Osteocyte (in vitro differentiated cells): Measurements from ENCODE around the gene VPS9D1. TPM values are rescaled to one million over a fixed set of nuclear protein-coding genes. Genes with fewer than 3 reads are reported as not detected.
A peak's percentile ranks its signal among the peaks of the same experiment; 100 is the strongest.

ENCODE experiments used
- DNase-seq: peaks from one replicate; pipeline ENCODE4 v3.0.0; 2021; ENCODE audit warnings: mixed read lengths; ENCODE audit not compliant: unreplicated experiment; ENCODE audit errors: extremely low spot score
- H3K27ac Mint-ChIP-seq: one replicate; pipeline ENCODE4 v1.8.0; 2021; ENCODE audit warnings: mild to moderate bottlenecking, mixed read lengths; ENCODE audit not compliant: unreplicated experiment
- H3K27me3 Mint-ChIP-seq: one replicate; pipeline ENCODE4 v1.8.0; 2021; ENCODE audit warnings: mixed read lengths; ENCODE audit not compliant: unreplicated experiment
- H3K36me3 Mint-ChIP-seq: one replicate; pipeline ENCODE4 v1.8.0; 2021; ENCODE audit warnings: mixed read lengths; ENCODE audit not compliant: unreplicated experiment
- H3K4me1 Mint-ChIP-seq: one replicate; pipeline ENCODE4 v1.8.0; 2021; ENCODE audit warnings: mixed read lengths; ENCODE audit not compliant: unreplicated experiment
- H3K4me3 Mint-ChIP-seq: one replicate; pipeline ENCODE4 v1.8.0; 2021; ENCODE audit warnings: mild to moderate bottlenecking, moderate library complexity, mixed read lengths; ENCODE audit not compliant: unreplicated experiment
- H3K9me3 Mint-ChIP-seq: one replicate; pipeline ENCODE4 v1.8.0; 2021; ENCODE audit warnings: mixed read lengths; ENCODE audit not compliant: unreplicated experiment
- total RNA-seq: library from RNA; stranded (reverse); gene quantifications from 2 replicates; pipeline ENCODE4 v1.2.1, GENCODE V29; 2021
- TF ChIP-seq, protein P1 (sequence below): fragments of 200-600 bp; sonication (generic); IDR thresholded peaks from 2 replicates; pipeline ENCODE4 v1.5.0; 2021; ENCODE audit warnings: antibody characterized with exemption, mild to moderate bottlenecking, moderate library complexity

Gene VPS9D1
- total RNA-seq, 1 donor from 2014 or later: 22.0 TPM

DNA sequence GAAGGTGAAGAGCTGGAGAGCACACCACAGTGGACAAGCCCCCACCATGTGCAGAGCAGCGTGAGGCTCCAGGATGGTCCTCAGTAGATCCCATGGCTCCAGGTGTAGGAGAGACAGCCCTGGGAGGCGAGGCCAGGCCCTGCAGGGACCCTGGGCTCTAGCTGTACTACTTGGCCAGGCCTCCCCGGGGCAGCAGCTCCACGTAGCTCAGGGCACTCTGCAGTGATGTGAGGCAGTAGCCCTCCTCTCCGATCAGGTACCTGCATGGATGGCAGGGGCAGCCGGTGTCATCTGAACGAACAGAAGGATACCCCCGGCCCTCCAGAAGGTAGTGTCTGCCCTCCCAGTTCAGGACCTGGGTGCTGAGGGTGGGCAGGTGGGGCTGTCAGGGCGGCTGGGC is 13.0 kb downstream of the VPS9D1 start:
- Mint-ChIP-seq H3K4me3 (no peak overlapping the region), H3K4me1 (peaks cover 5% of the 10 kb centered on the region), H3K27ac (no peak overlapping the region), H3K36me3 (no peaks in the 10 kb centered on the region), H3K9me3 (no peaks in the 10 kb centered on the region), H3K27me3 (no peaks in the 10 kb centered on the region)
- DNase-seq: no peak
- TF ChIP-seq, protein P1, sequence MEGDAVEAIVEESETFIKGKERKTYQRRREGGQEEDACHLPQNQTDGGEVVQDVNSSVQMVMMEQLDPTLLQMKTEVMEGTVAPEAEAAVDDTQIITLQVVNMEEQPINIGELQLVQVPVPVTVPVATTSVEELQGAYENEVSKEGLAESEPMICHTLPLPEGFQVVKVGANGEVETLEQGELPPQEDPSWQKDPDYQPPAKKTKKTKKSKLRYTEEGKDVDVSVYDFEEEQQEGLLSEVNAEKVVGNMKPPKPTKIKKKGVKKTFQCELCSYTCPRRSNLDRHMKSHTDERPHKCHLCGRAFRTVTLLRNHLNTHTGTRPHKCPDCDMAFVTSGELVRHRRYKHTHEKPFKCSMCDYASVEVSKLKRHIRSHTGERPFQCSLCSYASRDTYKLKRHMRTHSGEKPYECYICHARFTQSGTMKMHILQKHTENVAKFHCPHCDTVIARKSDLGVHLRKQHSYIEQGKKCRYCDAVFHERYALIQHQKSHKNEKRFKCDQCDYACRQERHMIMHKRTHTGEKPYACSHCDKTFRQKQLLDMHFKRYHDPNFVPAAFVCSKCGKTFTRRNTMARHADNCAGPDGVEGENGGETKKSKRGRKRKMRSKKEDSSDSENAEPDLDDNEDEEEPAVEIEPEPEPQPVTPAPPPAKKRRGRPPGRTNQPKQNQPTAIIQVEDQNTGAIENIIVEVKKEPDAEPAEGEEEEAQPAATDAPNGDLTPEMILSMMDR: no peak

DNA sequence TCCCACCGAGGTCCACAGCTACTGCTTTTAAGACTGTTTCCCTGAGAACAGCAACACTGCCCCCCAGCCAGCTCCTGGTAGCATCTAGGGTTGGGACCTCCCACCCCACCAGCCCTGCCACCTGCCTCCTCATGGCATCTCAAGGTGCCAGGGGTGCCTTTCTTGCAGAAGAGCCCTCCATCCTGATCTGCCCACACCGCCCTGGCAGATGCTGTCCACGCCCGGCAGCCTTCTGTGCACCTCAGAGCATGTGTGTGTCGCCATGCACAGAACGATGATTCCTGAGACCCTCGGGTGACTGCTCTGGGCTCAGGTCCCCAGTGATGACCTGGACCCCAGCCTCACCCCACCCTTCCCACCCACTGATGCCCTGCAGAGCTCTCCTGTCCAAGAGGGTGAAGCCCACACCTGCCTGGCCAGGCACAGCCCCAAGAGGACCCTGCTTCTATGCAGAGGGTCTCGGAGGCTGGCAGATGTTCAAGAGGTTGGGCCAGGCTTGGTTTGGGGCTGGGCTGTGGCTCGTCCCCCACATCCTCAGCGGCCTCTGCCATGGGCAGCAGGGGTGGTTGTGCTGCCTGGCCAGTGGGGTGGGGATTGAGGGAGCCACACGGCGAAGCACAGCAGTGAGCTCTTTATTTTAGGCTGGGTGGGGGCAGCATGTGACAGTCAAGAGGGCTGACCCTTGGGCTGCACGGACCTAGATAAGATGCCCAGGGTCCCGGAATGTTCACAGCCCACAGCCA is 14.0 kb downstream of the VPS9D1 start:
- no peaks in the 10 kb centered on the region for H3K36me3 Mint-ChIP-seq
- H3K27me3 Mint-ChIP-seq: no peaks in the 10 kb centered on the region
- peaks cover 5% of the 10 kb centered on the region for H3K4me1 Mint-ChIP-seq
- DNase-seq: no peak
- H3K4me3 Mint-ChIP-seq: no peak overlapping the region
- TF ChIP-seq, protein P1: no peak
- H3K9me3 Mint-ChIP-seq: no peaks in the 10 kb centered on the region
- no peak overlapping the region for H3K27ac Mint-ChIP-seq

DNA sequence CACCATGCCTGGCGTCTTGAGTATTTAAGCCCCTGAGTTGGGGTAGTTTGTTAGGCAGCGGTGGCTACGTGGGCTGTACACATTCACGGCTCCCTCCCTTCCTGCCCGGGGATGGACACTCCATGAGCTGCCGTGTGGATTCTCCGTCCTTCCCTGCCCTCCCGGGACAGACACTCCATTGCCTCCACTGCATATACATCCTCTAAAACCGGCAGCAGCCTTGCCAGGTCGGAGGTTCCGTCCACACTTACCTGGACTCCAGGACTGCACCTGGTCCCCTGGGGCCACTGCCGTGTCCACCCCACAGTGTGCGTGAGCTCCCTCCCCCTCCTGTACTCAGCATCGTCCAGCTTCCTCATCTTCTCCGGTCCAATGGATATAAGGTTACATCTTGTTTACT is 15.7 kb downstream of the VPS9D1 start:
- Mint-ChIP-seq H3K27ac (no peak overlapping the region), H3K27me3 (no peaks in the 10 kb centered on the region), H3K4me3 (no peak overlapping the region), H3K9me3 (no peaks in the 10 kb centered on the region), H3K36me3 (no peaks in the 10 kb centered on the region), H3K4me1 (peaks cover 9% of the 10 kb centered on the region)
- TF ChIP-seq, protein P1: no peak
- no peak for DNase-seq

DNA sequence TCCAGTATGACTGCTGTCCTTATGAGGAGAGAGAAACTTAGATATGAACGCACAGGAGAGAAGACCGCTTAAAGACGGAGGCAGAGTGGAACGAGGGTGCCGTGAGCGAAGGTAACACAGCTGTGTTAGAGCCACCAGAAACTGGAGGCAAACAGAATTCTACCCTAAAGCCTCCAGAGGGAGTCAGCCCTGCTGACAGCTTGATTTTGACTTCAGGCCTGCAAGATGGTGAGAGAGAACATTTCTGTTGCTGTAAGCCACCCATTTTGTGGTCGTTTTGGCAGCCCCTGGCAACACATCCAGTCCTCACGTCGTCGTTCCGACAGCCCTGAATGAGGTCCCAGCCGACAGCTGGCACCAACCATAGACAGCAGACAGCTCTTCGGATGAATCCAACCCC is 16.4 kb downstream of the VPS9D1 start:
- H3K27me3 Mint-ChIP-seq: no peaks in the 10 kb centered on the region
- DNase-seq: no peak
- H3K4me3 Mint-ChIP-seq: no peak overlapping the region
- H3K9me3 Mint-ChIP-seq: no peaks in the 10 kb centered on the region
- TF ChIP-seq, protein P1: no peak
- peaks cover 12% of the 10 kb centered on the region for H3K4me1 Mint-ChIP-seq
- no peaks in the 10 kb centered on the region for H3K36me3 Mint-ChIP-seq
- no peak overlapping the region for H3K27ac Mint-ChIP-seq

- TF ChIP-seq, protein P1: peak; percentile 7
- H3K9me3 Mint-ChIP-seq: no peaks in the 10 kb centered on the region
- DNase-seq: peak; percentile 95
- H3K4me3 Mint-ChIP-seq: peak within 1 kb of the TSS; percentile 76
- no peaks in the 10 kb centered on the region for H3K27me3 Mint-ChIP-seq
- H3K27ac Mint-ChIP-seq: peak within 1 kb of the TSS; percentile 71
- H3K36me3 Mint-ChIP-seq: no peaks in the 10 kb centered on the region
- H3K4me1 Mint-ChIP-seq: peaks cover 14% of the 10 kb centered on the region
Observed at GRCh38 chr16:89701425-89702406, 19.0 kb downstream of the VPS9D1 start, which contains the start of gene SPATA2L. Gene SPATA2L (minus strand): TSS chr16:89701705. CDS start chr16:89701232, 473 bp downstream.
